GM12878 (cell line): ENCODE results near the gene RPL7A. TPM values are rescaled to one million over a fixed set of nuclear protein-coding genes. Genes with fewer than 3 reads are reported as not detected.

Source experiments
- EZH2 ChIP-seq: IDR thresholded peaks from 2 replicates; pipeline ENCODE4 v1.6.1; 2012; ENCODE audit warnings: low read depth, mild to moderate bottlenecking, control low read depth, inconsistent platforms, low read length, borderline replicate concordance; ENCODE audit not compliant: control insufficient read depth
- GABPA ChIP-seq: IDR thresholded peaks from 2 replicates; pipeline ENCODE4 v1.6.1; 2014; ENCODE audit warnings: antibody characterized with exemption, low read depth, mild to moderate bottlenecking, inconsistent platforms
- HSF1 ChIP-seq: fragments of 150-350 bp; IDR thresholded peaks from 2 replicates; pipeline ENCODE4 v1.6.1; 2014; ENCODE audit warnings: mild to moderate bottlenecking, low read depth, low read length
- JUNB ChIP-seq: IDR thresholded peaks from 2 replicates; pipeline ENCODE4 v1.6.1; 2016; ENCODE audit warnings: antibody characterized with exemption, mild to moderate bottlenecking
- MYB ChIP-seq: fragments of 150-350 bp; IDR thresholded peaks from 2 replicates; pipeline ENCODE4 v1.6.1; 2014; ENCODE audit warnings: mild to moderate bottlenecking, low read depth, low read length, borderline replicate concordance
- PAX8 ChIP-seq: fragments of 450-650 bp; IDR thresholded peaks from 2 replicates; pipeline ENCODE4 v1.6.1; 2017; ENCODE audit warnings: mild to moderate bottlenecking, moderate library complexity
- POLR2A ChIP-seq: IDR thresholded peaks from 2 replicates; pipeline ENCODE4 v1.6.1; 2011; ENCODE audit warnings: low read depth, mild to moderate bottlenecking, low read length
- SPI1 ChIP-seq: IDR thresholded peaks from 2 replicates; pipeline ENCODE4 v1.6.1; 2011; ENCODE audit warnings: low read depth, mild to moderate bottlenecking, low read length, moderate library complexity, borderline replicate concordance; ENCODE audit not compliant: insufficient read depth
- STAT1 ChIP-seq: fragments of 450-650 bp; conservative IDR thresholded peaks from 2 replicates; pipeline ENCODE4 v1.6.1; 2014; ENCODE audit warnings: antibody characterized with exemption, mild to moderate bottlenecking
- ZNF217 ChIP-seq: fragments of 450-650 bp; IDR thresholded peaks from 2 replicates; pipeline ENCODE4 v1.6.1; 2017; ENCODE audit warnings: antibody characterized with exemption, mild to moderate bottlenecking
- ZNF24 ChIP-seq: fragments of 450-650 bp; IDR thresholded peaks from 2 replicates; pipeline ENCODE4 v1.6.1; 2017; ENCODE audit warnings: antibody characterized with exemption, mild to moderate bottlenecking
- ZNF687 ChIP-seq: fragments of 450-650 bp; IDR thresholded peaks from 2 replicates; pipeline ENCODE4 v1.6.1; 2017; ENCODE audit warnings: mild to moderate bottlenecking, moderate library complexity
- polyA plus RNA-seq, 11 experiments: library from polyadenylated mRNA; depleted of rRNA in 4 of 11; unstranded in 6 of 11; stranded (reverse) in 5 of 11; fragments of >200 nt; fragmentation: Nextera tagmentation in 4 of 11; fragmentation: Illumina TruSeq in 1 of 11; extraction: Ambion mirVana in 4 of 11; extraction: Trizol in 1 of 11; gene quantifications; 1 replicate in 1 of 11; 2 replicates in 10 of 11; pipeline versions ENCODE4 v1.2.1 to v1.2.3, GENCODE V29; 2011 to 2016; ENCODE audit warnings: inconsistent platforms in 2 of 11, missing spikeins in 2 of 11, low read depth in 1 of 11
- total RNA-seq, 4 experiments: library from RNA; depleted of rRNA in 3 of 4; stranded (reverse); fragments of >200 nt in 3 of 4; fragmentation: Illumina TruSeq in 1 of 4; extraction: Trizol in 1 of 4; gene quantifications; 2 replicates each; pipeline versions ENCODE4 v1.2.1 to v1.2.3, GENCODE V29; 2013 to 2021

Gene RPL7A
- total and polyA plus RNA-seq, 10 of the 15 experiments (the other 5 are each of a cell fraction or from before 2014, with no cell fraction given) = 917 to 5,193 (median 3,326) TPM

- TF ChIP-seq ZNF687 (no peak), HSF1 (no peak), GABPA (0 out of 2 replicates have a peak, but pooled peaks have one; percentile 15), SPI1 (peak; percentile 51), ZNF24 (no peak), MYB (no peak), POLR2A (0 out of 2 replicates have a peak, but pooled peaks have one; percentile 13), PAX8 (no peak), JUNB (no peak), ZNF217 (no peak), EZH2 (no peak), STAT1 (no peak)
These were observed 7.8 kb upstream of the RPL7A start (continued) for GRCh38 chr9:133340256-133340655.
